Activated CD4-positive, alpha-beta T cell treated with anti-CD3 and anti-CD28 coated beads for 36 hours (primary cell): ENCODE measurements around the gene ITGAE. TPM values are rescaled to one million over a fixed set of nuclear protein-coding genes. Genes with fewer than 3 reads are reported as not detected.

Experiments used
- ATAC-seq: fragments of 200-7000 bp; cut with Tn5 transposase; one replicate; pipeline ENCODE4 v1.10.0; 2021; ENCODE audit warnings: mild to moderate bottlenecking, moderate library complexity
- CTCF ChIA-PET: fragments of 350-600 bp; sonication (Branson Sonifier 250); formaldehyde crosslinking; loops from one replicate; lab custom pipeline; 2021; ENCODE audit warnings: antibody characterized with exemption; lab: Charles Lee
- POLR2A ChIA-PET: fragments of 350-600 bp; sonication (Branson Sonifier 250); formaldehyde crosslinking; loops from one replicate; lab custom pipeline; 2021; ENCODE audit warnings: antibody characterized with exemption, inconsistent platforms; lab: Charles Lee
- DNase-seq: peaks from one replicate; pipeline ENCODE4 v3.0.0-alpha.2; 2020
- H3K27ac Mint-ChIP-seq: one replicate; pipeline ENCODE4 v1.8.0; 2021; ENCODE audit warnings: mixed read lengths
- H3K27me3 Mint-ChIP-seq: one replicate; pipeline ENCODE4 v1.8.0; 2021; ENCODE audit warnings: mixed read lengths
- H3K36me3 Mint-ChIP-seq: one replicate; pipeline ENCODE4 v1.8.0; 2021; ENCODE audit warnings: low read depth, mixed read lengths
- H3K4me1 Mint-ChIP-seq: one replicate; pipeline ENCODE4 v1.8.0; 2021; ENCODE audit warnings: mixed read lengths
- H3K4me3 Mint-ChIP-seq: one replicate; pipeline ENCODE4 v1.8.0; 2021; ENCODE audit warnings: mild to moderate bottlenecking, moderate library complexity, mixed read lengths
- H3K9me3 Mint-ChIP-seq: one replicate; pipeline ENCODE4 v1.8.0; 2021; ENCODE audit warnings: low read depth, mixed read lengths
- intact Hi-C, 2 experiments: fragments of 100-400 bp; cut with DNase I in 1 of 2; cut with micrococcal nuclease in 1 of 2; formaldehyde crosslinking; loops; one replicate each; pipeline versions ENCODE4 v1.14.2 to v1.15.1; 2022 to 2024; cut with DNase I, micrococcal nuclease
- total RNA-seq, 2 experiments: library from RNA; stranded (reverse); gene quantifications; one replicate each; pipeline ENCODE4 v1.2.3, GENCODE V29; 2021

The ITGAE gene
- total RNA-seq, 2 experiments from 2014 or later, result 20.9 to 41.1 TPM

GRCh38 chr17:3668279-3669084 lies 132.5 kb downstream of the ITGAE start, which contains the start of the genes EMC6 and TAX1BP3:
Gene EMC6, plus strand, starts transcription at chr17:3668812. Its CDS starts 335 bp downstream, at chr17:3669147.
Gene TAX1BP3, minus strand, starts transcription at chr17:3668578. Its CDS starts 52 bp downstream, at chr17:3668526.
- ChIA-PET POLR2A (interaction anchor here (0.6 to 0.9 kb wide), 2 partner anchors 51 to 177 kb away, joined by 3 to 4 read pairs; no protein-coding TSS in a partner anchor), CTCF (interaction anchor here (1.2 kb wide), 1 partner anchor 32 kb away, joined by 3 read pairs; the partner anchor contains the start of genes CTNS and SHPK)
- DNase-seq, result peak; percentile 99
- intact Hi-C loops, result loop anchor here (1.0 kb wide), 10 partner anchors 26 to 957 kb away; partner anchors contain the start of genes CTNS (in 2 of the 2), SHPK (in 2 of the 2), CAMKK1 (in 1 of the 2) and CLUH (in 1 of the 2)
- Mint-ChIP-seq H3K4me3 (peak within 1 kb of the TSS; percentile 97), H3K27ac (peak within 1 kb of the TSS; percentile 94), H3K27me3 (no peaks in the 10 kb centered on the region), H3K4me1 (peaks cover 21% of the 10 kb centered on the region), H3K36me3 (peaks cover 14% of the 10 kb centered on the region), H3K9me3 (no peaks in the 10 kb centered on the region)
- ATAC-seq, result peak; percentile 94

- intact Hi-C loops, result loop anchor here (1.0 kb wide), 9 partner anchors 31 to 956 kb away; partner anchors contain the start of genes CTNS (in 2 of the 2), SHPK (in 2 of the 2), CAMKK1 (in 1 of the 2) and CLUH (in 1 of the 2)
- H3K27ac Mint-ChIP-seq, result peak overlapping the region; percentile 31
- ChIA-PET CTCF (interaction anchor here (0.6 to 1.2 kb wide), 2 partner anchors 31 to 104 kb away, joined by 3 read pairs; partner anchors contain the start of genes CTNS and SHPK), POLR2A (interaction anchor here (0.8 kb wide), 1 partner anchor 133 kb away, joined by 3 read pairs; no protein-coding TSS in a partner anchor)
- H3K36me3 Mint-ChIP-seq, result peaks cover 14% of the 10 kb centered on the region
- H3K4me1 Mint-ChIP-seq, result peaks cover 21% of the 10 kb centered on the region
- DNase-seq (peak; percentile 39), ATAC-seq (no peak)
- no peaks in the 10 kb centered on the region for H3K27me3 Mint-ChIP-seq
- H3K9me3 Mint-ChIP-seq, result no peaks in the 10 kb centered on the region
- H3K4me3 Mint-ChIP-seq, result peak overlapping the region; percentile 97
Measured at GRCh38 chr17:3667366-3668278, 133.4 kb downstream of the ITGAE start.

DNA sequence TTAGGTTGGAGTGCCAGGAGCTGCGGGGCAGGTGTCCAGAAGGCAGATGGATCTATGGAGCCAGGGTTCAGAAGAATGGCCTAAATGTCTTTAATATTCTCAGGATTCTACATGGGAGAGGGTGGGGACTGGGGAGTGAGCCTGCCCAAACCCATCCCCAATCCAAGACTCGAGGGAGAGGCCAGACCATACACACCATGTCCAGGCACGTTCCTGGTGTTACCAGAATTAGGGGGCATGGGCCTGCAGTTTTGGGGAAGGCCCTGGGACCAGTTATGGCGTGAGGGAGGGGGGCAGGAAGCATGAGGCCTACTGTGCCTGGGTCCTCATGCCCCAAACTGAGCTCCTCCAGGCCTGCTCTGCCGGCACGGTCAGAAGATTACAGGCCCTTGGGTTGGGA lies 134.5 kb downstream of the ITGAE start:
- DNase-seq (no peak), ATAC-seq (no peak)
- H3K9me3 Mint-ChIP-seq, result no peaks in the 10 kb centered on the region
- H3K27ac Mint-ChIP-seq, result no peak overlapping the region
- peaks cover 17% of the 10 kb centered on the region for H3K4me1 Mint-ChIP-seq
- H3K27me3 Mint-ChIP-seq, result no peaks in the 10 kb centered on the region
- POLR2A ChIA-PET, result interaction anchor here (0.6 kb wide), 2 partner anchors 26 to 125 kb away, joined by 3 to 9 read pairs; no protein-coding TSS in a partner anchor
- intact Hi-C loops, result no loop called here
- peak overlapping the region; percentile 5 for H3K4me3 Mint-ChIP-seq
- H3K36me3 Mint-ChIP-seq, result peaks cover 11% of the 10 kb centered on the region
- CTCF ChIA-PET, result interaction anchor here (0.6 to 1.0 kb wide), 2 partner anchors 18 to 988 kb away, joined by 3 read pairs; no protein-coding TSS in a partner anchor

DNA sequence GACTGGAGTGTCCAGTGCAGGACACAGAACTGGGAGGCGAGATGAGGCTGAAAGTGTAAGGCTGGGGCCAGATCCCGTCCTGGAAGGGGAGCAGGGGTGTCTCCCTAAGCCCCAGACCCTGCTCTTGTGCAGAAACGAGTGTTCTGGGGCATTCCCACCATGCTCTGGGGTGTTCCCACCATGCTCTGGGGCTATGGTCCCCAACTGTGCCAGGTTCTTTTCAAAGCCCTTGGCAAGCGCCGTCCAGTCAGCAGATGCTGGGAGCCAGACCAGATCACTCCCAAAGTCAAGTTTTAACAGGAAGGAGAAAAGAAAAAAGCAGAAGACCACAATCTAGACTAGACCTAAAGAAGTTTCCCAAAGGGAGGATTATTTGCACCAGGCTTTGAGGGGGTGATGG lies 135.2 kb downstream of the ITGAE start:
- H3K27me3 Mint-ChIP-seq, result no peaks in the 10 kb centered on the region
- ATAC-seq, result no peak
- CTCF ChIA-PET, result no interaction called here
- no peaks in the 10 kb centered on the region for H3K9me3 Mint-ChIP-seq
- no peak overlapping the region for H3K27ac Mint-ChIP-seq
- H3K36me3 Mint-ChIP-seq, result peaks cover 9% of the 10 kb centered on the region
- no peak overlapping the region for H3K4me3 Mint-ChIP-seq
- POLR2A ChIA-PET, result no interaction called here
- DNase-seq, result no peak
- peaks cover 16% of the 10 kb centered on the region for H3K4me1 Mint-ChIP-seq
- intact Hi-C loops, result no loop called here

Other genes starting within 250 kb of the ITGAE start
- under 1 TPM; 0.61 to 0.89 TPM for gene TRPV3, start 243.4 kb downstream of the ITGAE start, total RNA-seq
- 1 to 10 TPM; 1.8 to 2.7 TPM for gene TRPV1, start 191.8 kb downstream of the ITGAE start, total RNA-seq
- 10 to 100 TPM; 12.5 to 15.0 TPM for gene SHPK, start 164.9 kb downstream of the ITGAE start, total RNA-seq
- 10 to 100 TPM; 10.1 to 11.1 TPM for gene CTNS, start 164.4 kb downstream of the ITGAE start, total RNA-seq
- gene TAX1BP3, start 132.6 kb downstream of the ITGAE start, total RNA-seq, result 10 to 100 TPM; 12.0 to 14.6 TPM
- 10 to 100 TPM; 43.6 to 44.3 TPM for gene EMC6, start 132.4 kb downstream of the ITGAE start, total RNA-seq
- gene P2RX5, start 105.0 kb downstream of the ITGAE start, total RNA-seq, result 10 to 100 TPM; 69.7 to 77.5 TPM
- gene HASPIN, start 77.3 kb downstream of the ITGAE start, total RNA-seq, result 10 to 100 TPM; 21.0 to 25.2 TPM
- gene NCBP3, start 45.1 kb upstream of the ITGAE start, total RNA-seq, result 10 to 100 TPM; 35.9 to 44.6 TPM
- gene CAMKK1, start 91.9 kb upstream of the ITGAE start, total RNA-seq, result 1 to 10 TPM; 4.5 to 5.4 TPM
- gene P2RX1, start 115.3 kb upstream of the ITGAE start, total RNA-seq, result under 1 TPM; 0.72 to 0.89 TPM
- 10 to 100 TPM; 92.6 to 98.3 TPM for gene ATP2A3, start 163.2 kb upstream of the ITGAE start, total RNA-seq